NCI-H146 treated with DMSO at 0.1 percent for 48 hours (cell line): ENCODE results near the gene ZNF814.
"Not testable (repeated sequence)": the region's sequence is repeated elsewhere in the genome, so short reads cannot be mapped to it uniquely, and the experiment has no call there.

Experiments used
- DNase-seq: peaks from one replicate; lab custom pipeline; 2025; ENCODE audit not compliant: unreplicated experiment; lab: John Stamatoyannopoulos, UW

The ZNF814 gene

GRCh38 chr19:57867868-57868492 is 20.9 kb downstream of the ZNF814 start:
- DNase-seq = no peak

DNA sequence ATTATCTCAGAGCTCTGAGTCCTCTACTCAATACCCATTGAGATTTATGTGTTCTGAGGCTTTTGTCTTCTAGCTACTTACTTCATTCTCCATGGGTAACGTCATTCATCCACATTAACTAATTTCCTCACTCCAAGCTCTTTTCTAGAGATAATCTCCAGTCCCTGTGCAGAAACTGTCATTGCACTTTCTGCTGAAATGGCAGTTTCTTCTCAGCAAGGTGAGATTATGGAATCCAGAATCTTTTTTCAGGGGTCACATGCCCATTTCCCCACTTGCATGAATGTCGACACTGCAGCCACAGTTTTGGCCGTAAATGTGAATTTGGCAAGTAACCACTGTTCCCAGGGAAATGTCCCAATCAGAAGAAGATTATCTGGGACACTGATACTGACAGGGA is 26.5 kb downstream of the ZNF814 start:
- not testable (repeated sequence) for DNase-seq

DNA sequence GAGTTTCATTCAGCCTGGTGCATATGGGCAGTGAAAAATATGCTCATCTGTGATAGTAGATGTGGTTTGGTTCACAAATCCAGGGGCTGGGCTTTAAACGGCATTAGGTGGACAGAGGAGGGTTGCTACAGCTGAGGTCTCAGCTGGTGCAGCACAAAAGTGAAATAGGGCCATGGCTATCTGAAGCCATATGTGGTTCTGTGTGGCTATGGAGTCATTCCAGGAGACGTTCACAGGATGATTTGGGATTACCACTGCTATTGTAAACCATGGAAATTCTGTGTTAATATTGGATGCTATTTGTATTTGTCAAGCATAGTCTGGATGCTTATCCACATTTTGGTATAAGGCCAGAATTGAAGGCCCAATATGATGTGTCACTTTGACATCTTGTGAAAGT is 34.7 kb downstream of the ZNF814 start:
- not testable (repeated sequence) for DNase-seq

GRCh38 chr19:57851812-57852603 is 36.8 kb downstream of the ZNF814 start:
- DNase-seq = not testable (repeated sequence)

- DNase-seq = peak; percentile 38
Observed at GRCh38 chr19:57850553-57851017, 38.3 kb downstream of the ZNF814 start.

DNA sequence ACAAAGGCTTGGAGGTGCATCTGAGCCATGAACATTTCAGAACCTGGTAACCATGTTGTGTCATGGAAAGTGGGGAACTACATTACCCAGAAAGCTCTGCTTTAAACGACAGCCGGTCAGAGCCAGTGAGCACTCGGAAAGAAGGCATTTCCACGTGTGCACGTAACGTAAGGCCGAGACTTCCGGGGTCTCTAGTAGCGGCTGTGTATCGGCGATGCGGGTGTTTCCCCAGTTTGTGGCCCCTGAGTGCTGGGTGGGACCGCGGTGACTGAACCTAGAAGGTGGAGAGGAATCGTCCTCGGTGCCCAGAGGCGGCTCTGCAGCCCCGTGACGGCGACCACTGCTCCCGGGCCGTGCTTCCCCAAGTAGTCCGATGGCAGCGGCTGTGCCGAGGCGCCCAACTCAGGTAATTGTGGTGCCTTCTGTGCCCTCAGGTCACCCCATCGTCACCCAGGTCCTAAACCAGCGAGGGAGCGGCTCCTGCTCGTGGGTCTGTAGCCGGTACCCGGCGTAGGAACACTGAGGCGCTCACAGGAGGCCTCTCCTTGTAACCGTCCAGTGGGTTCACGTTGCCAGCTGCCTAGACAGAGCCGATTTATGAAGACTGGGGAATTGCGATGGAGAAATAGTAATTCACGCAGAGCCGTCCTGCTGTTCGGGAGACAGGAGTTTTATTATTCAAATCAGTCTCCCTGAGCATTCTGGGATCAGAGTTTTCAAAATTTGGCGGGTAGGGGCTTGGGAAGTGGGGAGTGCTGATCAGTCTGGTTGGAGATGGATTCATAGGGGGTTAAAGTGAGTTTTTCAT is 39.0 kb downstream of the ZNF814 start, which contains the start of gene ZNF587:
TSS of gene ZNF587 (plus strand) at position 194 of the 808 bp plus-strand sequence. CDS start at position 374, 180 bp downstream.
- DNase-seq = peak; percentile 80

GRCh38 chr19:57849162-57849665 is 39.6 kb downstream of the ZNF814 start:
- not testable (repeated sequence) for DNase-seq

DNA sequence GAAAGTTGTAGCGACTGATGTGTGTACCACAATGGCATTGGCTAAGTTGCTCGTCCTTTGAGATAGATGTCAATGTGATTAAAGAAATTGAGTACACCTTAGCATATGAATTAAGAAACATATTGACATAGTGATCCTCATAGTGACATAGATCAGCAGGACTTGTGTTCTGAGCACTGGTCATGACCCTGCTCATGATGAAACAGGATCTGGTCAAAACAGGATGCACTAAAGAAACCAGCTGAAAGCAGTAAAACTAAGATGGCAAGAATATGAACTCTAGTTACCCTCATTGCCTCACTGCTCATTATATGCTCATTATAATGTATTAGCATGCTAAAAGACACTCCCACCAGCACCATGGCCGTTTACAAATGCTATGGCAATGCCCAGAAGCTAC is 41.7 kb downstream of the ZNF814 start:
- DNase-seq = not testable (repeated sequence)

- DNase-seq = no peak
Observed at GRCh38 chr19:57841122-57841763, 47.6 kb downstream of the ZNF814 start.

GRCh38 chr19:57838622-57839191 is 50.1 kb downstream of the ZNF814 start:
- DNase-seq = not testable (repeated sequence)

DNA sequence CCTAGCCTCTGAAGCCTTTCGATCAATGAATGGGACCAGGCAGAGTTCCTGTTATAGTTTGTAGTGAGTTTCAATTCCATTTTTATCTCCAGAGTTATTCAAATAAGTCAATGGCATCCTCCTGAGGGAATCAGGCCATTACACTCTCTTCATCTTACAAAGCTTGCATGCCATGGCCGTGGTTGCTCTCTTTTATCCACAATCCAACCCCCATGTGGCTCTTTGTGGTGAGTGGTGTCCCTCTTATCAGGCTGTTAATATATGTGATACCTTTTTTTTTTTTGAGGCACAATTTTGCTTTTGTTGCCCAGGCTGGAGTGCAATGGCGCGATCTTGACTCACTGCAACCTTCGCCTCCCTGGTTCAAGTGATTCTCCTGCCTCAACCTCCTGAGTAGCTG is 51.8 kb downstream of the ZNF814 start:
- not testable (repeated sequence) for DNase-seq

GRCh38 chr19:57830071-57830602 is 58.7 kb downstream of the ZNF814 start, which contains the start of gene ZNF587B:
Gene ZNF587B (plus strand): TSS chr19:57830299. CDS start chr19:57830529, 230 bp downstream.
- DNase-seq = no peak

- DNase-seq = no peak
Observed at GRCh38 chr19:57829316-57829715, 59.5 kb downstream of the ZNF814 start.

DNA sequence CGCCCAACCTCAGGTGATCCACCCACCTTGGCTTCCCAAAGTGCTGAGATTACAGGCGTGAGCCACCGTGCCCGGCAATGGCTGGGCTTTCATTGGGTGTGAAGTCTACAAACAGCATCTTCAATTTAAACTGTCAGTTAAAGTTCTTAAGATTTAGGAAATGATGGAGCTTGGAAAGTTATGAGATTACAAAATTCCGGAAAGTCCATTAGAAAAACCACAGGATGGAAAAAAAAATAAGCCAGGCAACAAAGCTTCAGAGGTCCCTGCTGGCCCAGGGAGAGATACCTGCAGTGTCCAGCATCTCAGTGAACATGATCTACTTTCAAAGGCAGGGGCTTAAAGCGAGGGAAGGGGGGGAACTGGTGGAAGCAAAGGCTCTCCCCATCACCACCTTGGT is 63.3 kb downstream of the ZNF814 start:
- DNase-seq = no peak

DNA sequence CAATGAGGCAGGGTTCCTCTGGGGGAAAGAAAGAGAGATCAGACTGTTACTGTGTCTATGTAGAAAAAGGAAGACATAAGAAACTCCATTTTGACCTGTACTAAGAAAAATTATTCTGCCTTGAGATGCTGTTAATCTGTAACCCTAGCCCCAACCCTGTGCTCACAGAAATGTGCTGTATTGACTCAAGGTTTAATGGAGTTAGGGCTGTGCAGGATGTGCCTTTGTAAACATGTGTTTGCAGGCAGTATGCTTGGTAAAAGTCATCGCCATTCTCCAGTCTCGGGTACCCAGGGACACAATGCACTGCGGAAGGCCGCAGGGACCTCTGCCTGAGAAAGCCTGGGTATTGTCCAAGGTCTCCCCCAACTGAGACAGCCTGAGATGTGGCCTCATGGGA is 65.2 kb downstream of the ZNF814 start:
- DNase-seq = not testable (repeated sequence)

- not testable (repeated sequence) for DNase-seq
Observed at GRCh38 chr19:57823155-57823554, 65.7 kb downstream of the ZNF814 start.

GRCh38 chr19:57821501-57821900 is 67.3 kb downstream of the ZNF814 start:
- not testable (repeated sequence) for DNase-seq

DNA sequence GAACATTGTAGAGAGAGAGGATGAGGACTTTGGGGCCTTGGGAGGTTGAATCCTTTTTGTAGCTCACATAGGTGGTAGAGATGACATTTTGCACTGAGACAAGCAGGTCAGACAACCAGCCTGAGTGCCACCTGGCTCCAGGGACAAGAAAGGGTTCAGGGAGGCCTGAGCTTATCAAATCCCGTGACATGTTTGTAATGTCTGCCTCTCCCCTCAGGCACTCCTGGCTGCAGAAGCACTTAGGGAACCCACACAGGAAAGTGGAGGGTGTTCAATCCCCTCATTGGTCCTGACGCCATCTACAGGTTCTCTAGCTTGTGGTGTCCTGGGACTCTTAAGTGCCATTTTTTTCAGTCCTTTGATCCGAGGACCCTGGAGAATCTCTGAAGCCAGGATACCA is 67.7 kb downstream of the ZNF814 start:
- not testable (repeated sequence) for DNase-seq

DNA sequence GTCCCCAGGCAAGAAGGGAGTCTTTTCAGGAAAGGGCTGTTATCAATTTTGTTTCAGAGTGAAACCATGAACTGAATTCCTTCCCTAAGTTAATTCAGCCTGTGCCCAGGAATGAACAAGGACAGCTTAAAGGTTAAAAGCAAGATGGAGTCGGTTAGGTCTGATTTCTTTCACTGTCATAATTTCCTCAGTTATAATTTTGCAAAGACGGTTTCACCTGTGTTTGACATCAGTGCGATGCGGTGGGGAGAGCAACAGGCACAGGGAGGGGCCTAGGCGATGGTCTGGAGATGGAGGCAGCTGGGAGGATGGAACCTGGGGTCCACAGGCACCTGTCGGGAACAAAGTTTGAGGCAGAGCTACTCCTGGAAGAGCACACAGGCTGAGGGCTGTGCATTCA is 68.2 kb downstream of the ZNF814 start:
- no peak for DNase-seq
